HG03025 (cell line): ENCODE measurements around the gene RPL22.

Source experiments
- ATAC-seq: cut with Tn5 transposase; IDR thresholded peaks from one replicate; pipeline ENCODE4 v1.9.1; 2021; ENCODE audit warnings: mild to moderate bottlenecking, moderate library complexity; ENCODE audit not compliant: unreplicated experiment, low FRiP score

RPL22 gene

GRCh38 chr1:6177681-6178380 lies 21.6 kb downstream of the RPL22 start:
- no peak for ATAC-seq

DNA sequence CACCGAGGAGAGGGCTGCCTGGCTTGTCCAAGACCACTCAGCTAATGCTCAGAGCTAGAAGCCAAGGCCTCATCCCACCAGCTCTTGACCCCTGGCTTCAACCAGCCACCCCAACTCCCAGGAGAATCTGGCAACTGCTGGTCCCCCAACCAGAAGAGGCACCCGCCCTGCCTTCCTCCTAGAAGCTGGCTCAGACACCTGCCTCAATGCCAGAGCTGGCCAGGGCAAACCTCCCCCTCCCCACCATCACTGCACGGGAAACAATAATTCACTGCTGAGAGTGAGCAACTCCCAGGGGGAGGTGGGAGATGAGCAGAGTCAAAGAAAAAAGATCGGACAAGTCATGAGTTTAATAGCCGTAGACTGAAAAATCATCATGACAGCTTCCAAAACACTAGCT lies 22.6 kb downstream of the RPL22 start:
- ATAC-seq, result no peak

DNA sequence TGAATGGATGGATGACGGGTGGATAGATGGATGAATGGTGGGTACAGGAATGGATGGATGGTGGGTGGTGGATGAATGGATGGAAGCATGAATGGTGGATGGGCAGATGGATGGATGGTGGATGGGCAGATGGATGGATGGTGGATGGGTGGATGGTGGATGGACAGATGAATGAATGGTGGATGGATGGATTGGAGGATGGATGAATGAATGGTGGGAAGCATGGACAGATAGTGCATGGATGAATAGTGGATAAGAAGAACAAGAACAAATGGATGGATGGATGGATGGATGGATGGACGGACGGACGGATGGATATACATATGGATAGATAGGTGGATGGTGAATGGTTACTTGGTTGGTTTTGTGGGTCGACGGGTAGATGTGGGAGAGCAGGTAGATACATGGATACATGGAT lies 24.0 kb downstream of the RPL22 start:
- ATAC-seq, result no peak

GRCh38 chr1:6174621-6175410 lies 24.6 kb downstream of the RPL22 start:
- no peak for ATAC-seq

GRCh38 chr1:6172549-6172948 lies 26.8 kb downstream of the RPL22 start:
- ATAC-seq, result no peak

DNA sequence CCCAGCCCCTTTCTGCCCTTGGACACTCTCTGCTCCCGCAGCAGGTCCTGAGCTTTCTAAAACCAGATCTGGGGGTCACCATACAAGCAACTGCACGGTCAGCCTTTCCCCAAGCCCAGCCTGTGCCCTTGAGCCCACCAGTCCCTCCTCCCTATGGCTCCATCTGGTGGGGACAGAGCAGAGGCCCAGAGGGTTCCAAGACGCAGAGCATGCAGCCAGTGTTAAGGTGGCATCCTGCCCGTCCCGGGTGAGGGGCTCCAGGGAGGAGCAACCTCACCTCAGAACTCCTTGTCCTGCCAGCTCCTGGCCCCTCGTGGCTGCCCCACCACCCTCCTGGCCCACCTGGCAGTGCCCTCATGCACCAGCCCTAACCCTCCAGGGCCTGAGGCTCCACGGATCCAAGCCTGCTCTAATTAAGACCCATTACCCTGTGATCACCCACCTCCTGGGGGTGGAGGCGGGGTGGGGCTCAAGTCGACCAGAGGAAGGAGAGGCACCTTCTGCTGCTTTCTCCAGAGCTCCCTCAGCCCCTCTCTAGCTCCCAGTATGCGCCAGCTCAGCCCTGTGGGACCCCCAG lies 27.8 kb downstream of the RPL22 start:
- no peak for ATAC-seq

DNA sequence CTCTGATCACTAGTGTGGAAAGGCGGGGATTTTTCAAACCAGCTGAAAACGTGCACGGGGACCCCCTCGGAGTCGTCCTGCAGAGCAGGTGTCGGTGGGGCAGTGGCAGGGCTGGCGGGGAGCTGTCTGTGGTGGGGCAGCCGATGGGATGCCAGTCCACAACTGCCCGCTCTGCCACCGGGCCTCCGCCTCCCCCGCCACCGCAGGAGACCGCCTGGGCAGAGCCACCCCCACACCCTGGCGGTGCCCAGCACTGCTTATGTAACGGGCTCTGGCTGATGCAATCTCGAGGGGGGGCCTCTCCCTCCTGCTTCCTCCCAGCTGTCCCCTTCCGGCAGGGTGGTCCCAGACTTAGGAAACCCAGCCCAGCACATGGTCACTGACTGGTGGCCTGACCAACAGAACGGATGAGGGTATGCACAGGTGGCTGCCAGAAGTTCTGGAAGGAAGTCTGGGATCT lies 28.6 kb downstream of the RPL22 start:
- no peak for ATAC-seq

DNA sequence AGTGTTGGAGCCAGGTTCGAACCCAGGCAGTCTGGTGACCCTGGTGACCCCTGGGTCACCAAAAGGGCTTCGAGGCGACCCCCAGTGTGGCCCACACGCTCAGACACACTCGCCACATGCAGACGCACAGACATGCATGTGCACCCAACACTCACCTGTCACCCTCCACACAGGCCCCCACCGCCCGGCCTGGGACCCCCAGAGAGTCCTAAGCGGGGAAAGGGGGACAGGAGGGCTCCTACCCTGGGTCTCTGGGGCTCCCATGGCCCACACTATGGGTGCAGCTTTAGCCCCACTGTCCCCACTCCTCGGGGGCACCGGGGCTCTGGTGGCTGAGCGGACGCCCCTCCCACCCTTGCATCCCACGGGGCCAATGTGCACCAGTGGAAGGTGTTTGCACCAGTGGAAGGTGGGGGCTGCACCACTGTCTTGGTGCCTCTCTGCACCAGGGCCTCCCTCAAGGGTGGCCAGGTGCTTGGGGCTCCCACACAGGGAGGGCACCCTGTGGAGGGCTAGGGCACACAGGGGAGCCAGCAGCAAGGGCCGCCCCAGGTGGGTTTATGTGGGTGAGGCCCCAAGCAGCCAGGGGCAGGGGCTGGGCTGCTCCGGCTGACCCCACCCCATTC lies 29.2 kb downstream of the RPL22 start:
- ATAC-seq, result no peak

GRCh38 chr1:6168947-6169586 lies 30.3 kb downstream of the RPL22 start:
- ATAC-seq, result no peak

DNA sequence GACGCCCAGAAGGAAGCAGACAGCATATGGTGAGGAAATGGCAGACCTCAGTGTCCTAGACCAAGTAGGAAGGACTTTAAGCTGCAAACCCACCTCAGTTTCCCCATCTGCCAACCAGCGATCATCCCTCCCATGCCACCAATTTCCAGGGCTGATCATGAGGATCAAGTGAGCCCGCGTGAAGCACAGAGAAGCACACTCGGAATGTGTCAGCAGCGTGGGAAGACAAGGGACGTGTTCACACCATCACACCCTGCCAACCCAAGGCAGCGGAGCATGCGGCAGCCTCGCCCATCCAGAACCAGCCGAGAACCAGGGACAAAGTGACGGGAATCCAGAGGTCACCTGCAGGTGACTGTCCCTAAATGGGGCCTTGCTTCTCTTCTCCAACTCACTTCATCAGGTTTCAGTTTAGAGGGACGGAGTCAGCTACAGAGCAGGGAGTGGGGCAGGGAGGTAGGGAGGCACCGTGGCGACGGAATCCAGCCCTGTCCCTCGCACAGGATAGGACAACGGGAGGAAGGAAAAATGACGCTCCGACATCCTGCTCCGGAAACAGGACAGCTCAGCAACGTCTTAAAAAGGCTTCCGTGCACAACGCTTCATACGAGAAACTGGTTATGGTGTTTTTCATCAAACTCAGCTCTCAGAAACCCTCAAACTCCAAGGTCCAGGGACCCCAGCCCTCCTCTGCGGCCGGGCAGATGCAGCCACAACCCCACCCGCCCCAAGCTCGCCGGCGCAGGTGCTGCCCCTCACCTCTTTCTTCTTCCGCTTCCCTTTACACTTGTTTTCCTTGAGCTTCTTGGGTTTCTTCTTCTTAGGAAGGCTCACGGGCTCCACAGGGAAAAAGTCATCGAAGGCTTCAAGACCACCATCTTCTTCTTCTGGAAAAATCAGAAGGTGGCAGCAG lies 31.7 kb downstream of the RPL22 start:
- ATAC-seq, result no peak

DNA sequence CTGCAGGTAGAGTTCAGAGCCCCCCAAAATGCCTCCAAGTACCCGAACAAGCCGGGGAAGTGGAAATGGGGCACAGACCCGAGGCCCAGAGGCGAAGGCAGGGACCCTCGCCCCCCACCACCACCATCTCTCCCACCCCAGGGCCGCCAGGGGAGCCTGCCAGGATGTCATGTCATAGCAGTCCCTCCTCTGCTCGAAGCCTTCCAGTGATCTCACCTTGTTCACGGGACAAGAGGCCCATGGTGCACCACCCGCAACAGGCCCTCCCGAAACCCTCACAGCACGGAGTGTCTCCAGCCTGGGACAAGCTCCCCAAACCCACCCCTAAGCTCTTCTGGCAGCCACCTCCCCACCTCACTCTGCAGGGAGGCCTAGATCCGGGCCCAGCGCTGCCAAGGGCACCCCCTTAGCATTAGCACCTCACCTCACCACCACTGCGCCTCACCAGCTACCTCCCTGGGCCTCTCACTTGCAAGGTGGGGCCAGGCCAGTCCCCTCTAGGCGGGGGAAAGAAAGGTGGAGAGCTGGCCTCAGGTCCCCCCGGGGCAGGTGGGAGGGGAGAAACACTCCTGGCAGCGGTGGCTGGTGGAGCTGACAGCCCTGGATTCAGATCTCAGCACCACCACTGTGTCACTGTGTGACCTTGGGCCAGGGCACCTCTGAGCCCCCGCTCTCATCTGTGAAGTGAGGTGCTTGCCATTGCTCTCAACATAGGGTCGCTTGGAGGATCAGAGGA lies 32.6 kb downstream of the RPL22 start:
- ATAC-seq, result no peak

GRCh38 chr1:6166221-6166620 lies 33.2 kb downstream of the RPL22 start:
- ATAC-seq, result no peak

- ATAC-seq, result no peak
Observed at GRCh38 chr1:6165441-6165985, 33.9 kb downstream of the RPL22 start.

DNA sequence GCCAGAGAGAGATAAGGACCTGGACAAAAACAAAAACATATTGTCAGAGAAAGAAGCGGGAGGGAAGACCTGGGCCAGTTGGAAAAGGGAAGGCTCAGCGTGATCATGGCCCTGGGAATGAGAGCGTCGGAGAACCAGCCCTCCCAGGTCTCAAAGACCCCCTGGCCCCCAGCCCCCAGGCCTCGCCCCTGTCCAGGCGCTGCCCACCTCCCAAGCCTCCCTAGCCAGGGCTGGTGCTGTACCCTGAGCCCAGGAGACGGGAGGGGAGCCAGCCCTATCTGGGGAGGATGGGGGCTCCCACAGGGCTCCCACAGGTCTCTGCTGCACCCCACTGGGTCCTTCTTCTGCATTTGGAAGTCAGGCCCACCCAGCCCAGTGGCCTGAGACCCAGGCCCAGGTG lies 34.4 kb downstream of the RPL22 start:
- ATAC-seq, result no peak

- ATAC-seq, result no peak
Observed at GRCh38 chr1:6163973-6164617, 35.3 kb downstream of the RPL22 start.

DNA sequence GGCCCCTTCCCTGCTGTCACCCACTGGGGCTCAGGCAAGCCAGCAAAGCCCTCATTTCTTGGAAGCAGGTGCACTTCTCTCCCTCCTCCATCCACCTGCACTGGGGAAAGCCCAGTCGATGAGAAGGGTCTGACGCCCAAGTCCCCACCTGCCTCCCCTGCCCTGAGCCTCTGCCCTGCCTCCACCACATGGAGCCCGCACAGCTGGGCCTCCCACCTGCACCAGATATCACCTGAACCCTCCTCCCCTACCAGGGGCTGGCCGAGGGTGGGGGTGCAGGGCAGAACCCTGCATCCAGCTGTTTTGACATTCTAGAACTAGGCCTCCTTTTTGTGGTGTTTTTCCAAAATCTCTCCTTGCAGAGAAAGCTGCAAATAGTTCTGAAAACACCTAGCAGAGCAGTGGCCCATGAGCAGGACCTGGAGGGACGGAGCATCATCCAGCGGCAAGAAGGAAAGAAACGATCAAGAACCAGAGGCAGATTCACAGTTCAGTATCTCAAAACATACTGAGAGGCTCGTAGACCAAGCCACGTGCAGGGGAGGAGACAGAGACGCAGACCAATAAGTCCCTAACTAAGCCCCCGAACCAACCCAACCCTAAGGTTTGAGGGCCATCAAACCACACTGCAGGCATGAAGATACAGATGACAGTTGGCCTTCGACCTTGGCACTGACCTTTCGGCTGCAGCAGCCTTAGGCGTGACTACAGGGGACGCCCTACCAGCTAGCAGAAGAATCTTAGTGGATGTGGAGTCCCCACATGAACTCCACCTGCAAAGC lies 36.0 kb downstream of the RPL22 start:
- no peak for ATAC-seq

DNA sequence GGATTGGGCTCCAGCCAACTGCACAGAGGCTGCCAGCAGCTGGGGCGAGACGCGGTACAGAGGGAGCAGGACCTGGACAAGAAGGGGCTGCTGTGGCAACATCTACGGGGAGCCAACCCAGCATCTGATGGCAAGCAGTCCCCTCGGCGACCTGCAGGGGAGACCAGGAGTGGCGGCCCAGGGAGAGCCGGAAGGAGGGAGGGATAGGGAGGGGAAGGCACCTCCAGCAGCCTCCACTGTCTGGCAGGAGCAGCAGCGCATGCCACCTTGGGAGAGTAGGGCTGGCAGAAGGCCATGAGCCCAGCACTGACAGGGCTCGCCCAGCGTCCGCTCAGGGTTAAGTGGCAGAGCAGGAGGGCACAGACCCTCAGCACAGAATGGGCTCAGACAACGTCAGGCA lies 36.6 kb downstream of the RPL22 start:
- ATAC-seq, result no peak
